Natural killer cell treated with Interleukin-12 subunit alpha and Interleukin-12 subunit beta and Interleukin-15 and Interleukin-18, amount 100 ng/mL, for 72 hours (primary cell): ENCODE measurements around the gene CENPA. TPM values are rescaled to one million over a fixed set of nuclear protein-coding genes. Genes with fewer than 3 reads are reported as not detected.
"Not testable (repeated sequence)": the region's sequence is repeated elsewhere in the genome, so short reads cannot be mapped to it uniquely, and the experiment has no call there.

Experiments used
- ATAC-seq, 2 donors: fragments of 150-1000 bp; cut with Tn5 transposase in 1 of 2; sonication (Bioruptor Pico), chemical (Tn5 transposase) in 1 of 2; 2 replicates each; pipeline ENCODE4 v1.10.0; 2021
- DNase-seq: peaks from one replicate; pipeline ENCODE4 v3.0.0; 2022; ENCODE audit warnings: low spot score
- H3K27ac Mint-ChIP-seq, 2 donors: 1 replicate in 1 of 2; 2 replicates in 1 of 2; pipeline ENCODE4 v1.8.0; 2022; ENCODE audit warnings: mixed read lengths in 2 of 2, mild to moderate bottlenecking in 1 of 2, moderate library complexity in 1 of 2
- H3K27me3 Mint-ChIP-seq, 2 donors: 1 replicate in 1 of 2; 2 replicates in 1 of 2; pipeline ENCODE4 v1.8.0; 2022; ENCODE audit warnings: mixed read lengths in 2 of 2
- H3K36me3 Mint-ChIP-seq: one replicate; pipeline ENCODE4 v1.8.0; 2022; ENCODE audit warnings: mixed read lengths
- H3K4me1 Mint-ChIP-seq, 2 donors: 1 replicate in 1 of 2; 2 replicates in 1 of 2; pipeline ENCODE4 v1.8.0; 2022; ENCODE audit warnings: low read depth in 2 of 2, mixed read lengths in 2 of 2, mild to moderate bottlenecking in 1 of 2
- H3K4me3 Mint-ChIP-seq: one replicate; pipeline ENCODE4 v1.8.0; 2022; ENCODE audit warnings: mixed read lengths
- H3K9me3 Mint-ChIP-seq: 2 replicates; pipeline ENCODE4 v1.8.0; 2022; ENCODE audit warnings: mixed read lengths
- total RNA-seq, 2 donors: library from RNA; stranded (reverse); gene quantifications; one replicate each; pipeline ENCODE4 v1.2.3, GENCODE V29; 2022

CENPA gene
- total RNA-seq, 2 donors from 2014 or later: 18.5 to 32.1 TPM

DNA sequence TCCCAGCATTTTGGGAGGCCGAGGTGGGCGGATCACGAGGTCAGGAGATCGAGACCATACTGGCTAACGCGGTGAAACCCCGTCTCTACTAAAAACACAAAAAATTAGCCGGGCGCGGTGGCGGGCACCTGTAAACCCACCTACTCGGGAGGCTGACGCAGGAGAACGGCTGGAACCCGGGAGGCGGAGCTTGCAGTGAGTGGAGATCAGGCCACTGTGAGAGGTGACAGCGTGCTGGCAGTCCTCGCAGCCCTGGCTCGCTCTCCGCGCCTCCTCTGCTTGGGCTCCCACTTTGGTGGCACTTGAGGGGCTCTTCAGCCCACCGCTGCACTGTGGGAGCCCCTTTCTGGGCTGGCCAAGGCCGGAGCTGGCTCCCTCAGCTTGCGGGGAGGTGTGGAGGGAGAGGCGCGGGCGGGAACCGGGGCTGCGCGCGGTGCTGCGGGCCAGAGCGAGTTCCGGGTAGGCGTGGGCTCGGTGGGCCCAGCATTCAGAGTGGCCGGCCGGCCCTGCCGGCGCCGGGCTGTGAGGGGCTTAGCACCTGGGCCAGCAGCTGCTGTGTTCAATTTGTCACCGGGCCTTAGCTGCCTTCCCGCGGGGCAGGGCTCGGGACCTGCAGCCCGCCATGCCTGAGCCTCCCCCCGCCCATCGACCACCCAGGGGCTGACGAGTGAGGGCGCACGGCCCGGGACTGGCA lies 28.4 kb downstream of the CENPA start:
- H3K9me3 Mint-ChIP-seq, H3K27ac Mint-ChIP-seq, H3K36me3 Mint-ChIP-seq, DNase-seq, H3K4me1 Mint-ChIP-seq, H3K4me3 Mint-ChIP-seq, ATAC-seq: not testable (repeated sequence)
- H3K27me3 Mint-ChIP-seq: peaks cover 22 to 39% of the 10 kb centered on the region in 2 donors

DNA sequence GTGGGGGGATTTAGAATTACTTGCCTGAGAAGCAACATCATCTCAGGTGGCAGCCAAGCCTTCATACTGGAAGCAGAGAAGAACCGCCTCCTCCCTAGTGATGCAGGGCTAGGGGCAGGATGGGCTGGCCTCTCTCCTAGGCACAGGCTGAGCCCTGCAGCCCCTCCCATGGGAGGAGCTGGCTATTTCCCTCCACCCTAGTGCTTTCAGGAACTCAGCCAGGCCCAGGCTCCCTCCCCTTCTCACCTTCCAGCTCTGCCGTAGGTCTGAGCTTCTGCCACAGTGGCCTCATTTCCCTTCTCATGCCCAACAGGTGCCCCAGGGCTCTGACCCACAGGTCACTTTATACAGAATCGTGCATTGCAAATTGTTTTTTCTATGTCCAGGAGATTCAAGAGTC lies 31.0 kb downstream of the CENPA start:
- H3K36me3 Mint-ChIP-seq: no peaks in the 10 kb centered on the region
- H3K4me3 Mint-ChIP-seq: no peak overlapping the region
- no peaks in the 10 kb centered on the region for H3K4me1 Mint-ChIP-seq
- H3K27me3 Mint-ChIP-seq: peaks cover 22 to 46% of the 10 kb centered on the region in 2 donors
- H3K27ac Mint-ChIP-seq: no peak overlapping the region
- no peaks in the 10 kb centered on the region for H3K9me3 Mint-ChIP-seq
- DNase-seq: no peak
- ATAC-seq: no peak

DNA sequence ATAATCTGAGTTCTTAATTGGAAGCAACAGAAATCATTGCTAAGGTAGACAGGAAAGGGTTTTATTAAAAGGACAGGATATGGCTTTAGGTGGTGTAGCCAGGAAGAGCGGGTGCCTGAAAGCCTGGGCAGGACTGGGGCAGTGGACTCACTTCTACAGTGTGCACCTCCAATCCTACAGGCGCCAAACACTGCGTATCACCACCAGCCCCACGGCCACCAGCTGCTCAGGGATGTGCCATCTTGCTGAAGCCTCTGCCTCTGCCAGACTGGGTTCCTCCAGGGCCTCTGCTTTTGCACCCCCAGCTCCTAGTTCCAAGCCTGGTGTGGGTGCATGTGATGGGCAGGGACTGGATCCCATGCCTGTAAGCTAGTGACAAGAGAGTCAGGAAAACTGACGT lies 32.4 kb downstream of the CENPA start:
- Mint-ChIP-seq H3K27me3 (peaks cover 22 to 34% of the 10 kb centered on the region in 2 donors), H3K4me3 (no peak overlapping the region), H3K9me3 (no peaks in the 10 kb centered on the region), H3K4me1 (no peaks in the 10 kb centered on the region), H3K36me3 (no peaks in the 10 kb centered on the region), H3K27ac (no peak overlapping the region)
- DNase-seq (no peak), ATAC-seq (no peak)

DNA sequence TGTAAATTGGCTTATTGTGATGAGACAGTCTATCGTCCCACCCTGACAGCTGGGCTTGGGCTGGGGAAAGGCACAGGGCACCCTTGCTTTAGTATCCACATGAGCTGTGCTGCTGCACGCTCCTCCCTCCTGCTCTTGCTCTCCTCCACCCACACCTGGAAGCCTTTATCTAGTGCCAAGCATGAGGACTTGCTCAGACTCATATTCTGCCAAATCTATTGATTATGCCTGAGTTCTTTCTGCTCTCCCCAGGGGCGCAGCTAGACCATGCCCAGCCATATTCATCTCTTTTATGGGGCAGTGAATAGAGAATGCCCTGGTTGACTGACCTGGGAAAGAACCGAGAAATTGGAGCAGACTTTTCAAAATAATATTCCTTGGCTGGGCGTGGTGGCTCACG lies 33.1 kb downstream of the CENPA start:
- Mint-ChIP-seq H3K27ac (no peak overlapping the region), H3K4me1 (no peaks in the 10 kb centered on the region), H3K4me3 (no peak overlapping the region), H3K36me3 (no peaks in the 10 kb centered on the region), H3K9me3 (no peaks in the 10 kb centered on the region), H3K27me3 (peaks cover 18 to 29% of the 10 kb centered on the region in 2 donors)
- ATAC-seq: no peak
- no peak for DNase-seq

DNA sequence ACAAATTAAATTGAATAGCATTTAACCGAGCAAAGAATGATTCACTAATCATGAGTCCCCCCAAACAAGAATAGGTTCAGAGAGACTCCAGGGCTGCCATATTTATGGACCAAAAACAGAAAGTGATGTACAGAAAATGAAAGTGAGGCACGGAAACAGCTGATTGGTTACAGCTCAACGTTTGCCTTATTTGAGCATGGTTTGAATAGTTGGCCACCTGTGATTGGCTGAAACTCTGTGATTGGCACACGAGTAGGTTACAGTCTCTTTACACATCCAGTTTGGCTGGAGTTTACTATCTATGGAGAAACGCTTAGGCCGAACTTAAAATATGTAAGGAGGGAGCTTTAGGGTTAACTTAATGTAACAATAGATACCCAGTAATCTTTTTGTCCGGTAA lies 35.1 kb downstream of the CENPA start:
- DNase-seq: no peak
- Mint-ChIP-seq H3K27ac (no peak overlapping the region), H3K36me3 (no peaks in the 10 kb centered on the region), H3K4me3 (no peak overlapping the region), H3K9me3 (no peaks in the 10 kb centered on the region), H3K27me3 (peaks cover 16 to 22% of the 10 kb centered on the region in 2 donors), H3K4me1 (no peaks in the 10 kb centered on the region)
- ATAC-seq: no peak

DNA sequence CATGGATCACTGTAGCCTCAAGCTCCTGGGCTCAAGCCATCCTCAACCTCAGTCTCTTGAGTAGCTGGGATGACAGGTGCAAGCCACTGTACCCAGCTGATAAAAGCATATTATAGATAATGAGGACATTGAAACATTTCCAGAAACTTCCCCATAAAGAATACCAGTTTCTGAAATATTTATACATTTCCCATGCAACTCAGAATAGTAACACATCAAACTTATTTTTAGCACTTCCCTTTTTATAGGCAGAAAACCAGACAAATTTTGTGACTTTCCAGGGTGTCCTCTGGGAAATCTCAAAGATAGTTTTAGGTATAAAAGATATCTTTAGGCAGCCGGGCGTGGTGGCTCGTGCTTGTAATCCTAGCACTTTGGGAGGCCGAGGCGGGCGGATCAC lies 37.0 kb downstream of the CENPA start:
- Mint-ChIP-seq H3K4me1 (no peaks in the 10 kb centered on the region), H3K4me3 (no peak overlapping the region), H3K9me3 (no peaks in the 10 kb centered on the region), H3K27ac (no peak overlapping the region), H3K27me3 (peaks cover 8 to 9% of the 10 kb centered on the region in 2 donors), H3K36me3 (no peaks in the 10 kb centered on the region)
- ATAC-seq: no peak
- no peak for DNase-seq

DNA sequence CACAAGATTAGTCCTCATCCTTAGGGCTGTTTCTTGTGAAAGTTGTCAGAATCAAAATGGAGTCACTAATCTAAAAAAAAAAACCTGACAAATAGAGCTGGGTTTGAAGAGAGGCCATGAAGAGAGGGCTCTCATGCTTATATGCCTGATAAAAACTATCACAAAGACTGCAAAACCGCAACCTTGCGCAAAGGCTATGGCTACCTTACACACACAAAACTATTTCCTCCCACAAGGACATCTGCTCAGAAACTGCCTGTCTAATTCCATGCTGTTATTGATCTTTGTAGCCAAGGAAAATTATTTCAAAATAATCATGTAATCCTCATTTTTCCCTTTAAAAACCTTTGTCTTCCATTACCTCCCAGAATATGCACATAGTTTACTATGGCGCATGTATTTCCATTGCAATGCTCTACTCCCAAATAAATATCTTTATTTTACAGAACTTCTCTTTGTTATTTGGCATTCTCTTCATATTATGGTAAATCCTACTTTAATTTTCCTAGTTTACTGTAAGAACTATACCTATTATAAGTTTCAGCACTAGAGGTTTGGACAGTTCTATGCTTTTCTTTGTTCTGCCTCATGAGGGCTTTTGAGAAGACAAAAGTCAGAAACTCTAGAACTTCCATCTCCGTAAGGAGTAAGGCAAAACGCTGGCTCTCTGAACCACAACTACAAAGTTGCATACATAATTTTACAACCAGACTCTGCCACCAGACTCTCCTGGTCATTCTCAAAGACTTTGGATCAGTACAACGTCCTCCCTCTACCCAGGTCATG lies 52.5 kb downstream of the CENPA start:
- DNase-seq: no peak
- no peaks in the 10 kb centered on the region for H3K36me3 Mint-ChIP-seq
- H3K27ac Mint-ChIP-seq: no peak overlapping the region
- H3K4me3 Mint-ChIP-seq: no peak overlapping the region
- H3K27me3 Mint-ChIP-seq: peaks cover 22 to 49% of the 10 kb centered on the region in 2 donors
- no peak for ATAC-seq
- no peaks in the 10 kb centered on the region for H3K4me1 Mint-ChIP-seq
- no peaks in the 10 kb centered on the region for H3K9me3 Mint-ChIP-seq

DNA sequence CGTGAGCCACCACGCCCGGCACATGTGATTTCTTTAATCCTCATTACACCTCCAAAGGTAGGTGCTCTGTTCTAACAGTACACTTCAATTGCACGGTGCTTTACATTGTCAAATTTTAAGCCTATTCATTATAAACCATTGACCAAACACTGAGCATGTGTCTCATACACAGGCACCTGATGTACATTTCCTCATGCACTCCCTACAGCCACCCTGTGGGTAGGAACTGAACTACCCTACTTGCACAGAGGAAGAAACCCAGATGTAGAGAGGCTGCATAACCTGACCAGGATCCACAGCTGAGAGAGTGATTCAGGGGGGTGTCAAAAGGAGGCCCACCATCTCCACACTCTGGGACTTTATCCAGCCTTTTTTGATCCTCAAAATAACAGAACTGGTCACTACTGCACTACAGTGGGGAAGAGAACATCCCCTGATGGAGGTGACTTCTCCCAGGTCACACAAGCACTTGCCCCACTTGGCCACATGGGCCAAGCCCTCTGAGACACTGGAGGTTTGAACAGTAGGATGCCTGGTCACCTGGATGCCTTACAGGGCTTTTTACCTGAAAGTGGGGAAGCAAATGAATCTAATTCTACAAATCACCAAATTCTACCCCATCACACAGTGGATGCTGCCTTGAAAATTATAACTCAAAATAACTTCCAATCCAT lies 55.2 kb downstream of the CENPA start:
- Mint-ChIP-seq H3K27me3 (peaks cover 26 to 51% of the 10 kb centered on the region in 2 donors), H3K4me1 (no peaks in the 10 kb centered on the region), H3K36me3 (no peaks in the 10 kb centered on the region), H3K27ac (no peak overlapping the region), H3K4me3 (no peak overlapping the region), H3K9me3 (no peaks in the 10 kb centered on the region)
- ATAC-seq (no peak), DNase-seq (no peak)

DNA sequence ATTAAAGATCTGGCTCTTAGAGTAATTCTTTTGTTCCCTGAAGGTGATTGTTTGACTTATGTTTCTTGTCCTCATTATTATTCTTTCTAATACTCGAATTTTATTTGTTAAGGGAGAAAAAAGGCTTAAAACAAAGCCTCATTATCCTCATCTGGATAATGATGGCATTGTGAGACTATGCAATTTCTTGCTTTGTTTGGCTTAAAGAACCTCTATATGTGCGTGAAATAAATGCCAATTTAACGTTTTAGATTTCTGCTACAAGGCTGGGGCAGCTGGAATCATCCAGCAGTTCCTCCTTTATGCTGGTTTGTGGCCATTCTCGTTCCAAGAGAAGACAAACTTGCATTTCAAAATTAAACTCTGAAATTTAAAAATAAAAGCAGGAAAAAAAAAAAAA lies 57.2 kb downstream of the CENPA start:
- no peak for DNase-seq
- H3K36me3 Mint-ChIP-seq: no peaks in the 10 kb centered on the region
- no peak overlapping the region for H3K4me3 Mint-ChIP-seq
- H3K9me3 Mint-ChIP-seq: no peaks in the 10 kb centered on the region
- H3K27me3 Mint-ChIP-seq: peaks cover 27 to 44% of the 10 kb centered on the region in 2 donors
- H3K4me1 Mint-ChIP-seq: no peaks in the 10 kb centered on the region
- ATAC-seq: no peak
- no peak overlapping the region for H3K27ac Mint-ChIP-seq

Other genes starting within 250 kb of the CENPA start
- not detected for gene CIB4, start 144.7 kb upstream of the CENPA start, total RNA-seq
- not detected for gene KCNK3, start 93.3 kb upstream of the CENPA start, total RNA-seq
- 10 to 100 TPM; 15.5 to 17.7 TPM for gene SLC35F6, start 21.8 kb upstream of the CENPA start, total RNA-seq
- gene DPYSL5, start 62.1 kb downstream of the CENPA start, total RNA-seq: not detected
- gene MAPRE3, start 184.6 kb downstream of the CENPA start, total RNA-seq: 10 to 100 TPM in 1 of 2 donors, 1 to 10 TPM in 1; 5.7 to 10.0 TPM
- gene TMEM214, start 246.9 kb downstream of the CENPA start, total RNA-seq: 100 to 1,000 TPM; 132 to 176 TPM